OCI-LY1 (cell line): ENCODE results near the gene ZNF722.

Source experiments
- H2AFZ ChIP-seq: fragments of 200-600 bp; sonication (generic), shearing (Covaris generic); 2 replicates; pipeline ENCODE4 v1.6.0; 2014; ENCODE audit warnings: antibody characterized with exemption, mild to moderate bottlenecking, low read length
- H3F3A ChIP-seq: fragments of 200-600 bp; sonication (generic), shearing (Covaris generic); 2 replicates; pipeline ENCODE4 v1.6.0; 2014; ENCODE audit warnings: mild to moderate bottlenecking, antibody characterized with exemption, low read length, moderate library complexity; ENCODE audit not compliant: insufficient read depth
- H3K27ac ChIP-seq: fragments of 200-600 bp; sonication (generic); 2 replicates; pipeline ENCODE4 v1.5.1; 2014; ENCODE audit warnings: low read length, mixed run types, mild to moderate bottlenecking, low read depth; ENCODE audit not compliant: poor library complexity, severe bottlenecking
- H3K27me3 ChIP-seq: fragments of 200-600 bp; sonication (generic); 2 replicates; pipeline ENCODE4 v1.6.0; 2014; ENCODE audit warnings: antibody characterized with exemption, mild to moderate bottlenecking, low read length, moderate library complexity; ENCODE audit not compliant: insufficient read depth
- H3K36me3 ChIP-seq: fragments of 200-600 bp; sonication (generic); 2 replicates; pipeline ENCODE4 v1.6.1; 2014; ENCODE audit warnings: mild to moderate bottlenecking, antibody characterized with exemption, low read length, moderate library complexity, mixed read lengths; ENCODE audit not compliant: insufficient read depth
- H3K4me1 ChIP-seq: fragments of 200-600 bp; sonication (generic); 2 replicates; pipeline ENCODE4 v1.5.1; 2014; ENCODE audit warnings: mild to moderate bottlenecking, low read length, moderate library complexity; ENCODE audit not compliant: insufficient read depth, severe bottlenecking
- H3K4me2 ChIP-seq: fragments of 200-600 bp; sonication (generic), shearing (Covaris generic); 2 replicates; pipeline ENCODE4 v1.6.1; 2014; ENCODE audit warnings: low read length
- H3K4me3 ChIP-seq: fragments of 200-600 bp; sonication (generic); 2 replicates; pipeline ENCODE4 v1.5.1; 2014; ENCODE audit warnings: low read length, low read depth, mild to moderate bottlenecking, mixed read lengths; ENCODE audit not compliant: poor library complexity, severe bottlenecking
- H3K79me2 ChIP-seq: fragments of 200-600 bp; shearing (Covaris generic); 2 replicates; pipeline ENCODE4 v1.6.1; 2016; ENCODE audit warnings: mixed run types, low read length, mixed read lengths; ENCODE audit not compliant: insufficient read depth
- H3K9ac ChIP-seq: fragments of 200-600 bp; sonication (generic), shearing (Covaris generic); 2 replicates; pipeline ENCODE4 v1.6.1; 2014; ENCODE audit warnings: mild to moderate bottlenecking, low read length, mixed read lengths
- H3K9me2 ChIP-seq: fragments of 200-600 bp; sonication (generic), shearing (Covaris generic); 2 replicates; pipeline ENCODE4 v1.6.1; 2014; ENCODE audit warnings: low read depth, mild to moderate bottlenecking, low read length, mixed read lengths
- H3K9me3 ChIP-seq: fragments of 200-600 bp; shearing (Covaris generic); 2 replicates; pipeline ENCODE4 v1.6.1; 2014; ENCODE audit warnings: low read length, mixed read lengths
- H4K20me1 ChIP-seq: fragments of 200-600 bp; sonication (generic), shearing (Covaris generic); 2 replicates; pipeline ENCODE4 v1.6.0; 2016; ENCODE audit warnings: mild to moderate bottlenecking, low read length; ENCODE audit not compliant: insufficient read depth
- EZH2 ChIP-seq: fragments of 200-600 bp; sonication (generic), shearing (Covaris generic); IDR thresholded peaks from 2 replicates; pipeline ENCODE4 v1.8.0; 2017; ENCODE audit warnings: borderline replicate concordance, mixed run types, mild to moderate bottlenecking, antibody characterized with exemption, low read length, moderate library complexity, mixed read lengths
- TF ChIP-seq, protein P1 (sequence below): fragments of 200-600 bp; sonication (generic), shearing (Covaris generic); IDR thresholded peaks from 2 replicates; pipeline ENCODE4 v1.5.1; 2017; ENCODE audit warnings: mild to moderate bottlenecking, antibody characterized with exemption, low read length, moderate library complexity, mixed read lengths

Gene ZNF722

GRCh38 chr7:64035388-64035787 is 36.7 kb downstream of the ZNF722 start:
- Histone ChIP-seq H4K20me1 (no peaks in the 10 kb centered on the region), H3F3A (no peaks in the 10 kb centered on the region), H3K9ac (no peak overlapping the region), H3K36me3 (no peaks in the 10 kb centered on the region), H3K9me3 (peaks cover 4% of the 10 kb centered on the region; the same call in 1 of the 2 replicates), H3K27ac (no peak overlapping the region), H3K4me2 (no peak overlapping the region), H3K9me2 (no peaks in the 10 kb centered on the region), H3K27me3 (no peaks in the 10 kb centered on the region), H2AFZ (no peak overlapping the region), H3K79me2 (no peaks in the 10 kb centered on the region), H3K4me3 (no peak overlapping the region), H3K4me1 (no peaks in the 10 kb centered on the region)
- no peak for TF ChIP-seq EZH2
- TF ChIP-seq, protein P1, sequence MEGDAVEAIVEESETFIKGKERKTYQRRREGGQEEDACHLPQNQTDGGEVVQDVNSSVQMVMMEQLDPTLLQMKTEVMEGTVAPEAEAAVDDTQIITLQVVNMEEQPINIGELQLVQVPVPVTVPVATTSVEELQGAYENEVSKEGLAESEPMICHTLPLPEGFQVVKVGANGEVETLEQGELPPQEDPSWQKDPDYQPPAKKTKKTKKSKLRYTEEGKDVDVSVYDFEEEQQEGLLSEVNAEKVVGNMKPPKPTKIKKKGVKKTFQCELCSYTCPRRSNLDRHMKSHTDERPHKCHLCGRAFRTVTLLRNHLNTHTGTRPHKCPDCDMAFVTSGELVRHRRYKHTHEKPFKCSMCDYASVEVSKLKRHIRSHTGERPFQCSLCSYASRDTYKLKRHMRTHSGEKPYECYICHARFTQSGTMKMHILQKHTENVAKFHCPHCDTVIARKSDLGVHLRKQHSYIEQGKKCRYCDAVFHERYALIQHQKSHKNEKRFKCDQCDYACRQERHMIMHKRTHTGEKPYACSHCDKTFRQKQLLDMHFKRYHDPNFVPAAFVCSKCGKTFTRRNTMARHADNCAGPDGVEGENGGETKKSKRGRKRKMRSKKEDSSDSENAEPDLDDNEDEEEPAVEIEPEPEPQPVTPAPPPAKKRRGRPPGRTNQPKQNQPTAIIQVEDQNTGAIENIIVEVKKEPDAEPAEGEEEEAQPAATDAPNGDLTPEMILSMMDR: no peak

DNA sequence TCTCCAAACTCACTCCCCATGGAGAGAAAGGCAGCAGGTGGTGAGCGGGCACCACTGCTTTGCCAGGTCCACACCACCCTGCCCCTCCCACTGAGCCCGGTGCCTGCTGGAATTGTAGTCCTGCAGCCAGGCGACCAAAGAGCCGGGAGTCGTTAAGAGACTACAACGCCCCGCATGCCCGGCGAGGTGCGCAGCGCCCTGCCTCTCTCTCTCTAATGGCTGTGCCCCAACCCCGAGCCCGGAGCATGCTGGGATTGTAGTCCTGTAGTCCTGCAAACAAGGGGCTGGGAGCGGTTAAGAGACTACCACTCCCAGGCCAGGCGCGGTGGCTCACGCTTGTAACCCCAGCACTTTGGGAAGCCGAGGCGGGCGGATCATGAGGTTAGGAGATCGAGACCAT is 38.4 kb downstream of the ZNF722 start:
- Histone ChIP-seq H2AFZ (no peak overlapping the region), H3K4me3 (no peak overlapping the region), H3K4me1 (no peaks in the 10 kb centered on the region)

GRCh38 chr7:64045301-64046040 is 46.8 kb downstream of the ZNF722 start, which contains the start of gene ZNF727:
TSS of gene ZNF727 (plus strand) at chr7:64045434. CDS start at chr7:64045622, 188 bp downstream.
- Histone ChIP-seq H3K79me2 (no peaks in the 10 kb centered on the region), H2AFZ (no peak within 1 kb of the TSS), H3K4me1 (no peaks in the 10 kb centered on the region), H3K9me3 (peaks cover 10% of the 10 kb centered on the region), H3F3A (no peaks in the 10 kb centered on the region), H3K36me3 (no peaks in the 10 kb centered on the region), H3K27me3 (no peaks in the 10 kb centered on the region), H3K4me3 (no peak within 1 kb of the TSS), H3K9ac (no peak within 1 kb of the TSS), H3K4me2 (no peak within 1 kb of the TSS), H4K20me1 (no peaks in the 10 kb centered on the region), H3K27ac (no peak within 1 kb of the TSS), H3K9me2 (no peaks in the 10 kb centered on the region)
- TF ChIP-seq EZH2: no peak
- TF ChIP-seq, protein P1: no peak

More for the DNA sequence above, 38.4 kb downstream of the ZNF722 start:
- TF ChIP-seq, protein P1: no peak
- TF ChIP-seq EZH2: no peak
- no peak overlapping the region for H3K4me2 ChIP-seq
- H3K27ac ChIP-seq: no peak overlapping the region
- no peaks in the 10 kb centered on the region for H3K27me3 ChIP-seq
- peaks cover 8% of the 10 kb centered on the region; the same call in 1 of the 2 replicates for H3K9me3 ChIP-seq
- H4K20me1 ChIP-seq: no peaks in the 10 kb centered on the region
- no peaks in the 10 kb centered on the region for H3K36me3 ChIP-seq
- H3K9me2 ChIP-seq: no peaks in the 10 kb centered on the region
- H3K79me2 ChIP-seq: no peaks in the 10 kb centered on the region
- H3K9ac ChIP-seq: no peak overlapping the region
- H3F3A ChIP-seq: no peaks in the 10 kb centered on the region
